Brain microvascular endothelial cell (primary cell): ENCODE measurements around the gene RNLS.

Experiments
- DNase-seq: peaks from one replicate; pipeline ENCODE4 v3.0.0-alpha.2; 2020
- H3K27ac ChIP-seq: fragments of 250-450 bp; sonication (Bioruptor Pico); 2 replicates; pipeline ENCODE4 v1.5.1; 2020; ENCODE audit warnings: mild to moderate bottlenecking, moderate library complexity
- H3K27me3 ChIP-seq: fragments of 250-450 bp; sonication (Bioruptor Pico); replicated peaks from 2 replicates; pipeline ENCODE4 v1.5.1; 2020; ENCODE audit warnings: mild to moderate bottlenecking
- H3K36me3 ChIP-seq: fragments of 250-450 bp; sonication (Bioruptor Pico); replicated peaks from 2 replicates; pipeline ENCODE4 v1.5.1; 2020; ENCODE audit warnings: mild to moderate bottlenecking
- H3K4me3 ChIP-seq: 2 replicates; pipeline ENCODE4 v1.5.1; 2011; ENCODE audit warnings: low read depth, mild to moderate bottlenecking, control low read depth, low read length, moderate library complexity
- in situ Hi-C: cut with HindIII; loops from 2 replicates; pipeline ENCODE4 v1.10.0; 2017; ENCODE audit warnings: low sequenced_read_pairs, low pct_ligation_motif_present
- TF ChIP-seq, protein P1 (sequence below): IDR thresholded peaks from 2 replicates; pipeline ENCODE4 v1.5.1; 2011; ENCODE audit warnings: low read depth, mild to moderate bottlenecking, moderate library complexity, low read length, control low read depth, inconsistent platforms; ENCODE audit errors: missing control alignments

The RNLS gene

DNA sequence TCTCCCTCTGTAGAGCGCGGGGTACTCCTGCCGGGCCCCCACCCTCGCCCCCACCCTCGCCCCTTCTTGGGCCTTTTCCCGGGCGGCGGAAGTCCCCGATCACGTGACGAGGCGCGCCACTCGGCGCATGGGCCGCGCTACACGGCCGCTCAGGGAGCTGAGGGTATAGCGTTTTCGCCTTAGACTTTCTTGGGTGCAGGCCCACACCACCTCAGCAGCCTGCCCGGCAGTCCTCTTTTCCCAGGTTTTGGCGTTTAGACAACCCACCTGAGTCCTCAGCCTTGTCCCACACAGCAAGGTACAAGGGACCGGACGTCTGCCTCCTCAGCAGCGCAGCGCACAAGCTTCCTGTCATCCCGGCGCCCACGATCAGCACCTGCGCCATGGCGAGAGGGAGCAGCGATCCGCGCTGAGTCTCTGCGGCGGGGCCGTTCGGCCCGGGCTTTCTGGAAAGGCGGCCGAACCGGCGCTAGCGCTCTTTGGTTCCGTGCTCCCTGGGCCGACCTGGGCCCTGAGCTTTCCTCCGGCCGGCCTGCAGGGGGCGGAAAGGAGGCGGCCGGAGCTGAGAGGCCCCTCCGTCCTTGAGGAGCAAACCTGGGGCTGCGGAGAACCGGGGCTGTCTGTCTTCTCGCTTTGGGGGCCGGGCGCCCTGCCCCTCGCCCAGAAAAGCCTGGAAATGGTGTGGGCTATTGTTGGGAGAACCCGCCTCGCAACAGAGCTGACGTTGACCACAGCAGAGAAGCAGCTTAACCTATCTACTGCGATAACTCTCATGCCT, at the start of gene RNLS:
Gene RNLS (minus strand): TSS at position 513 of the 778 bp plus-strand sequence.
- in situ Hi-C loops: no loop called here
- Histone ChIP-seq H3K27me3 (no peaks in the 10 kb centered on the region), H3K4me3 (peak within 1 kb of the TSS; percentile 70), H3K36me3 (no peaks in the 10 kb centered on the region), H3K27ac (no peak within 1 kb of the TSS)
- TF ChIP-seq, protein P1, sequence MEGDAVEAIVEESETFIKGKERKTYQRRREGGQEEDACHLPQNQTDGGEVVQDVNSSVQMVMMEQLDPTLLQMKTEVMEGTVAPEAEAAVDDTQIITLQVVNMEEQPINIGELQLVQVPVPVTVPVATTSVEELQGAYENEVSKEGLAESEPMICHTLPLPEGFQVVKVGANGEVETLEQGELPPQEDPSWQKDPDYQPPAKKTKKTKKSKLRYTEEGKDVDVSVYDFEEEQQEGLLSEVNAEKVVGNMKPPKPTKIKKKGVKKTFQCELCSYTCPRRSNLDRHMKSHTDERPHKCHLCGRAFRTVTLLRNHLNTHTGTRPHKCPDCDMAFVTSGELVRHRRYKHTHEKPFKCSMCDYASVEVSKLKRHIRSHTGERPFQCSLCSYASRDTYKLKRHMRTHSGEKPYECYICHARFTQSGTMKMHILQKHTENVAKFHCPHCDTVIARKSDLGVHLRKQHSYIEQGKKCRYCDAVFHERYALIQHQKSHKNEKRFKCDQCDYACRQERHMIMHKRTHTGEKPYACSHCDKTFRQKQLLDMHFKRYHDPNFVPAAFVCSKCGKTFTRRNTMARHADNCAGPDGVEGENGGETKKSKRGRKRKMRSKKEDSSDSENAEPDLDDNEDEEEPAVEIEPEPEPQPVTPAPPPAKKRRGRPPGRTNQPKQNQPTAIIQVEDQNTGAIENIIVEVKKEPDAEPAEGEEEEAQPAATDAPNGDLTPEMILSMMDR: peak; percentile 82
- DNase-seq: peak; percentile 19

DNA sequence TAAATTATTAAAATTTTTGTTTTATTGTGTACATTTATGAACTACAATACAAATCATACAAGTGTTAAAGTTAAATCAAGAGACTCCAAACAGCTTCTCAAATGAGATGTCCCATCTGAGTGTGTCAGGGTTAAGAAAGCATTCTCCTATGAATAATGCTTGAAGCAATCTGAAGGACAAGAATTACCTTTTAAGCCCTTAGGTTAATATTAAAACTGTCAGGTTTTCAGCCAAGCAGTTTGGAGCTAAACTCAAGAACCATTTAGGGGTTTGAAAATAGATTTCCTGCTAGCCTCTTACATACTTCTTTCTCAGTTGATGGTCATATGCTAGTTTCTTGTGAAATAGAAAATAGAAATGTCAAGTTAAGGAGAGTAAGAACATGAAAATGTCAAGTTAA, 41.7 kb upstream of the RNLS start:
- TF ChIP-seq, protein P1: no peak
- H3K4me3 ChIP-seq: no peak overlapping the region
- in situ Hi-C loops: no loop called here
- no peaks in the 10 kb centered on the region for H3K27me3 ChIP-seq
- H3K36me3 ChIP-seq: no peaks in the 10 kb centered on the region
- no peak overlapping the region for H3K27ac ChIP-seq
- DNase-seq: no peak

DNA sequence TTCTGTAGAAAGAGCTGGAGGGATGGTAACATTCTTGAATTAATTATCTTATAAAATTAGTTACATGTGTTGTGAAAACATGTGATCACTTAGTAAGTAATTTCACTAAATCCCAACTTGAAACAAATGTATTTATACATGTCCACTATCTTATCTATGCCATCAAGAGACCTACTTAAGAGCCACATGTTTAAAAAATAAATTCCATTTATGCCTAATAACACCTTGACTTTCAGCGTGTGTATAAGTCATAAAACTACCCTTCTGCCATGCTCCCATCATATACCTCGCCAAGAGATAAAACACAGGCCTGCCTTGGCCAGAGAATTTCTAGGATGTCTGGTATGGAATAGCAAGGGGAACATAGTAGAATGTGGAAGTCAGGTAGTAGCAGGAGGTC, 40.7 kb upstream of the RNLS start:
- H3K36me3 ChIP-seq: no peaks in the 10 kb centered on the region
- no peak overlapping the region for H3K27ac ChIP-seq
- DNase-seq: no peak
- TF ChIP-seq, protein P1: no peak
- H3K4me3 ChIP-seq: no peak overlapping the region
- H3K27me3 ChIP-seq: no peaks in the 10 kb centered on the region
- in situ Hi-C loops: no loop called here

DNA sequence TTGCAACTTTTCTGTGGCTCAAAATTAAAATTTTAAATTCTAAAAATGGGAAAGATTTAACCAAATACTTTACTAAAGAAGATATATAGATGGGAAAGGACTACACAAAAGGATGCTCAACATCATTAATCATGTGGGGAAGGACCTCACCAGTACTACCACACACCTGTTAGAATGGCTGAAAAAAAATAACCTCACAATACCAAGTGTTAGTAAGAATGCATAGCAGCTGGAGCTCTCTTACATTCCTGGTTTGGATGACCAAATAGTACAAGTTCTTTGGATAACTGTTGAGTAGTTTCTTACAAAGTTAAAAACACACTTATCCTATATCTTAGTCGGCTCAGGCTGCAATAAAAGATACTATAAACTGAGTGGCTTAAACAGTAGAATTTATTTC, 37.3 kb upstream of the RNLS start:
- no peak for DNase-seq
- in situ Hi-C loops: no loop called here
- H3K27me3 ChIP-seq: no peaks in the 10 kb centered on the region
- no peak overlapping the region for H3K4me3 ChIP-seq
- TF ChIP-seq, protein P1: no peak
- no peaks in the 10 kb centered on the region for H3K36me3 ChIP-seq
- H3K27ac ChIP-seq: no peak overlapping the region

DNA sequence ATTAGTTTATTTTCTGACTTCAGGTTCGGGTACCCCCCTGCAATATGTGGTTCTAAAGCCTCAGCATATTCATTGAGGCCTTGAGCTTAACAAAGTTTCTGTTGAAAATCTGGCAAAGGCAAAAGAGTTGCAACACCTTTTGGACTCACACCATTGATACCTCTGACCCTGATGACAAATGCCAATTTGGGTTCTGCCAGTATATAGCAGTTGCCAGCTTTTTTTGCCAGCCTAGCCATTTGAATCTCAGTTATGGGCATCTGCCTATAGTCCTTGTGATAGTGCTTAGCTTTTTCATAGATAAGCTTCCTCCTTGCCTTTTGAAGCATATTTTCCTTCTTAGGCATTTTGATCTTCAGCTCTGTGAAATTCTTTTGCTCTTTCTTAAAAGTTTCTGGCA, 35.4 kb upstream of the RNLS start:
- no peak overlapping the region for H3K4me3 ChIP-seq
- DNase-seq: no peak
- no peak overlapping the region for H3K27ac ChIP-seq
- H3K27me3 ChIP-seq: no peaks in the 10 kb centered on the region
- in situ Hi-C loops: no loop called here
- TF ChIP-seq, protein P1: no peak
- H3K36me3 ChIP-seq: no peaks in the 10 kb centered on the region
